Astrocyte of the cerebellum (primary cell): Measurements from ENCODE around the gene DGKI.

ENCODE experiments used
- DNase-seq: peaks from one replicate; pipeline ENCODE4 v3.0.0-alpha.2; 2011; ENCODE audit warnings: low read depth
- H3K4me3 ChIP-seq: 2 replicates; pipeline ENCODE4 v1.5.1; 2011; ENCODE audit warnings: mild to moderate bottlenecking, low read depth, low read length, moderate library complexity
- in situ Hi-C: cut with HindIII; loops from 2 replicates; pipeline ENCODE4 v1.10.0; 2017; ENCODE audit warnings: low sequenced_read_pairs
- TF ChIP-seq, protein P1 (sequence below): IDR thresholded peaks from 2 replicates; pipeline ENCODE4 v1.5.1; 2012; ENCODE audit warnings: low read length, low read depth, moderate library complexity, mild to moderate bottlenecking; ENCODE audit errors: missing control alignments

DGKI gene

DNA sequence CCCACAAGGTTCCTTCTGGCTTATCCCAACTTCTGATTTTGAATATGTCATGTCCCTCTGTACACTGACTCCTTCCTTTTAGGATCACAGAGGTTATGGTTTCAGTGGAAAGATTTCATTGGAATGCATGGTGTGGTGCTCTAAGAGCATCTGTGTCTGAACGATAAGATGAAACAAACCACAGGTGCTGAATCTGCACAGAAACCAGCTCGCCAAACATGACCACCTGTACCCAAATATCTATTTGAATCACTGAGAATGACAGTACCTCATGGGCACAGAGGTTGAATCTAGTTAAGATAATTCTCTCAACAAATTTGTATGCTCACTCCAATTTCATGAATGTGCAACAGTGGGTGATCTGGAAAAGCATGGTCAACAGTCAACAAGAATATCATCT lies 105.3 kb downstream of the DGKI start:
- no peak overlapping the region for H3K4me3 ChIP-seq
- no peak for DNase-seq
- TF ChIP-seq, protein P1, sequence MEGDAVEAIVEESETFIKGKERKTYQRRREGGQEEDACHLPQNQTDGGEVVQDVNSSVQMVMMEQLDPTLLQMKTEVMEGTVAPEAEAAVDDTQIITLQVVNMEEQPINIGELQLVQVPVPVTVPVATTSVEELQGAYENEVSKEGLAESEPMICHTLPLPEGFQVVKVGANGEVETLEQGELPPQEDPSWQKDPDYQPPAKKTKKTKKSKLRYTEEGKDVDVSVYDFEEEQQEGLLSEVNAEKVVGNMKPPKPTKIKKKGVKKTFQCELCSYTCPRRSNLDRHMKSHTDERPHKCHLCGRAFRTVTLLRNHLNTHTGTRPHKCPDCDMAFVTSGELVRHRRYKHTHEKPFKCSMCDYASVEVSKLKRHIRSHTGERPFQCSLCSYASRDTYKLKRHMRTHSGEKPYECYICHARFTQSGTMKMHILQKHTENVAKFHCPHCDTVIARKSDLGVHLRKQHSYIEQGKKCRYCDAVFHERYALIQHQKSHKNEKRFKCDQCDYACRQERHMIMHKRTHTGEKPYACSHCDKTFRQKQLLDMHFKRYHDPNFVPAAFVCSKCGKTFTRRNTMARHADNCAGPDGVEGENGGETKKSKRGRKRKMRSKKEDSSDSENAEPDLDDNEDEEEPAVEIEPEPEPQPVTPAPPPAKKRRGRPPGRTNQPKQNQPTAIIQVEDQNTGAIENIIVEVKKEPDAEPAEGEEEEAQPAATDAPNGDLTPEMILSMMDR: no peak
- in situ Hi-C loops: no loop called here

DNA sequence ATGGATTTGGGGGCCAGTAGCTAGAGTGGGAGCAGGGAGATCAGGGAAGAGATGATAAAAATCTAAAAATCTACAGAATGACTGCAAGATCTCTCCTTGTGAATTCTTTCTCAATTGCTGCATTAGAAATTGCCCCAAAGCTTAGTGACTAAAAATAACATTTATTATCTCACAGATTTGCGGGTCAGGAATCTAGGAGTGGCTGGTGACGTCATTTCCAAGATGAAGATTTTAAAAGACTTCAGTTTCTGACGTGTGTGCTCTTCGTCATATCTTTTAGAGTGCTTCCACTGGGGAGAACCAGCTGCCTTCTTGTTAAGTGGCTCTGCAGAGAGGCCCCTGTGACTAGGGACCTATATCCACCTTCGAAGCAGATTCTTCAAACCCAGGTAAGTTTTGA lies 112.6 kb downstream of the DGKI start:
- TF ChIP-seq, protein P1: no peak
- in situ Hi-C loops: no loop called here
- no peak for DNase-seq
- H3K4me3 ChIP-seq: no peak overlapping the region

DNA sequence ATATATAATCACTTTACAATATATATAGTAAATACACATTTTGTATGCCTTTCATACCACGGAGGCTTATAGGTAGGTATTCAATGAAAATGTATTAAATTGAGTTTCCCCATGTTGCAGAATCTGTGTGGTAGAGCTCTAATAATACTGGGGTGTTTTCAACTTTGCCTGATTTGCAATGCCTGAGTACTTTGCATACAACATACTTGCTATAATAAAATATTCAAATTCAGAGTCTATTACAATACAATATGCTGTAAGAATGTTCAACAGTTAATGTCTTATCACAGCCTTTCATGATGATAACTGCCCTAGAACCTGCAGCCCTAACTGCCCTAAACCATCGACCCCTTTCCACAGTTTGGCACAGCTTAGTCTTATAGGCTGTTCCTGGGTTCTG lies 114.6 kb downstream of the DGKI start:
- in situ Hi-C loops: no loop called here
- H3K4me3 ChIP-seq: no peak overlapping the region
- DNase-seq: no peak
- TF ChIP-seq, protein P1: no peak

DNA sequence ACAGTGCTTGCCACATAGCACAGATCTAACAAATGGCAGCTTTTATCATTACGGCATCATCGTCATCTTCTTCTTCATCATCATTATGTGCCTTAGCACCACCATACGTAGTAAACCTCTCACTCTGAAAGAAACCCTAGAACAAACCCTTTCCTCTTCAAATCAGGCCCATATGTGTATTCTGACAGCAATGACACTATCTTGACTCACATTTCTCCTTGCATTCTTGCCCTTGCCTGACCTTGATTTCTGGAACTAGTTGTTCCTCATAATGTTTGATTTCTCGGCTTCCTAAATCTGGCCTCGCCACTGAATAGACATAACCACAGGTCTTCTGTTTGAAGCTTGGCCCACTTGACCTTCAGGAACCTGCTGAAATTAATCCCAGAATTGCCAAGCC lies 115.3 kb downstream of the DGKI start:
- no peak overlapping the region for H3K4me3 ChIP-seq
- in situ Hi-C loops: no loop called here
- TF ChIP-seq, protein P1: no peak
- no peak for DNase-seq

DNA sequence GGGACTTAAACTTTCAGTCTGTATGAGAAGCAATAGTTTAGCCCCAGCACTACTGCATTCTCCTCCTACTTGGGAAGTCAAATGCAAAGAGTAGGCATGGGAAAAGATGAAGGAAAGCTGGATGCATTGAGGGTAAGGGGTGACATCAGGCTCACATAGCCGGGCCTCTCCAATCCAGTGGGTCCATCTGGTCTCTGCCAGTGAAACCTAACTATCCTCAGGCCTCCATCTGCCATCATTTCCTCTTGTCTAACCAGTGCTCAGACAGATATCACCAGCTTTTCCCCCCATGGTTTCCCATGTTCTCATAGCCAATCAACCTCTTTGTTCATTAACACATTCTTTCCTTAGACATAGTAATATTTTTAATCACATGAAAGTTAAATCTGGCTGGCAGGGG lies 118.3 kb downstream of the DGKI start:
- no peak overlapping the region for H3K4me3 ChIP-seq
- in situ Hi-C loops: no loop called here
- TF ChIP-seq, protein P1: no peak
- DNase-seq: no peak

DNA sequence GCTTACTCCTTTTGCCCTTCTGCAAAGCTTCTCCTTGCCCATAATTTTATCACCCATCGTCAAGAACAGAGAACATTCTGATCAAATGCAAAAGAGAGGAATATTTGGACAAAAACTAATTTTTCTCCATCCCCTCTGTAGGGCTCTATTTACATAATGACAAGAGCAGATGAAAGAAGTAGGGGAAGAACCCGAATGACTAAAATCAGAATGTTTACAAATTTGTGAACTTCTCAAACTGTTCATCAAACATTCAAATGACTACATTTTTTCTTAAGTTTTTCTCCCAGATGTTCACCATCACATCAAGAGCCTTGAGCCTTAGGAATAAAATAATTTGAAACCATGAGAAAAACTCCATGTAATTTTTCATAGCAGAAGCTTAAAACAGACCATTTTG lies 119.4 kb downstream of the DGKI start:
- no peak for DNase-seq

More for the DNA sequence above, 119.4 kb downstream of the DGKI start:
- TF ChIP-seq, protein P1: no peak
- in situ Hi-C loops: no loop called here
- no peak overlapping the region for H3K4me3 ChIP-seq
